ES-I3 (cell line): ENCODE results near the gene CHRM2.

Source experiments
- H3K36me3 ChIP-seq: 2 replicates; pipeline ENCODE4 v1.6.1; 2013; ENCODE audit warnings: mild to moderate bottlenecking, low read length, control low read depth, moderate library complexity; ENCODE audit not compliant: insufficient read depth
- H3K4me1 ChIP-seq: 2 replicates; pipeline ENCODE4 v1.6.1; 2013; ENCODE audit warnings: mild to moderate bottlenecking, control low read depth, low read length; ENCODE audit not compliant: insufficient read depth
- H3K9ac ChIP-seq: 2 replicates; pipeline ENCODE4 v1.6.1; 2013; ENCODE audit warnings: low read depth, mild to moderate bottlenecking, low read length, moderate library complexity
- H3K9me3 ChIP-seq: 2 replicates; pipeline ENCODE4 v1.6.1; 2013; ENCODE audit warnings: mild to moderate bottlenecking, low read length, moderate library complexity; ENCODE audit not compliant: control insufficient read depth, insufficient read depth

CHRM2 gene

DNA sequence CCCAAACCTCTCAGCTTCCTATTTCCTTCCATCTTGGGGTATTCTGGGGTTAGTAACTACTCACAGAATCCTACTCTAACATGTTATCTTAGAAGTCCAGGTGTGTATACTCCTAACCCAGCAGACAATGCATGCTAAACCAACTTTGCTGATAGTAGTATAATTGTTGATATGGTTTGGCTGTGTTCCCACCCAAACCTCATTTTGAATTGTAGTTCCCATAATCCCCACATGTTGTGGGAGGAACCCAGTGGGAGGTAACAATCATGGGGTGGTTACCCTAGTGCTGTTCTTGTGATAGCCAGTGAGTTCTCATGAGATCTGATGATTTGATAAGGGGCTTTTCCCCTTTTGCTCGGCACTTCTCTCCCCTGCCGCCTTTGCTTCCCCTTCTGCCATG is 135.1 kb downstream of the CHRM2 start:
- Histone ChIP-seq H3K4me1 (no peaks in the 10 kb centered on the region; the same call in 1 of the 2 replicates), H3K9ac (no peak overlapping the region), H3K36me3 (no peaks in the 10 kb centered on the region), H3K9me3 (no peaks in the 10 kb centered on the region)

DNA sequence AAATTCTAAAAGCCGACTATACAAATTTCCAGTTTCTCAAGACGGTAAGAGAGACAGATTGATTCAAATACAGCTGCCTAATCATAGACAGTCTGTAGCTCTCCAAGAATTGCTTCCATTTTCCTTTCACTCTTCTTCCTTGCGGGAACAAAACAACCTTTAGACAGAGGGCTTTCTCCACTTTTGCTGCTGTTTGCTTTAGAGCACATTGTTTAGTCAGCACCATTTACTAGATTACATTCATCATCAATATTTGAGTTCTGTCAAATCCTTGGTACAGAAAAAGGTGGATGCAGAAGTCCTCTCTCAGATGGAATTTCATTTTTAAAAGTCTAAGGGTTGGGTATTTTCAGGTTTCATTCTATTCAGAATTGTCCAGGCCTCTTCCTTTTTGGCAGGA is 137.4 kb downstream of the CHRM2 start:
- H3K9me3 ChIP-seq = no peaks in the 10 kb centered on the region
- no peaks in the 10 kb centered on the region; the same call in 1 of the 2 replicates for H3K4me1 ChIP-seq
- no peak overlapping the region for H3K9ac ChIP-seq
- no peaks in the 10 kb centered on the region for H3K36me3 ChIP-seq

DNA sequence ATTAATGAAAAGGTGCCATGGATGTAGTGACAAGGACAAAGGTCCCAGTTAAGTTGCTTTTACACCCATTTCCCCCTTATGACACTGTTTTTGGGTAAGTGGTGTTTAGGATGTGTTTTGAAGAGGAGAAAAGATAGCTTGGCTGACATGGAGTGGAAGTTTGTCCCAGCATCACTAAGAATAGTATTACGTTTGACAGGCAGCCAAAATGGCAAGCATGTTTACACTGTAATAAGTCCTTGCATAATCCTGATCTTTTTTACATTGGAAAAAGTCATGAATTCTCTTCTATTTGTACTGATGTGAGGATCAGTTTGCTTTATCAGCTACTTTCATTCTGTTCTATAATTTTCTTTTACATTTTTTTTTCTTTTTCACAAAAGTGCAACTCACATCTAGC is 137.8 kb downstream of the CHRM2 start:
- Histone ChIP-seq H3K9me3 (no peaks in the 10 kb centered on the region), H3K4me1 (no peaks in the 10 kb centered on the region; the same call in 1 of the 2 replicates), H3K36me3 (no peaks in the 10 kb centered on the region), H3K9ac (no peak overlapping the region)

DNA sequence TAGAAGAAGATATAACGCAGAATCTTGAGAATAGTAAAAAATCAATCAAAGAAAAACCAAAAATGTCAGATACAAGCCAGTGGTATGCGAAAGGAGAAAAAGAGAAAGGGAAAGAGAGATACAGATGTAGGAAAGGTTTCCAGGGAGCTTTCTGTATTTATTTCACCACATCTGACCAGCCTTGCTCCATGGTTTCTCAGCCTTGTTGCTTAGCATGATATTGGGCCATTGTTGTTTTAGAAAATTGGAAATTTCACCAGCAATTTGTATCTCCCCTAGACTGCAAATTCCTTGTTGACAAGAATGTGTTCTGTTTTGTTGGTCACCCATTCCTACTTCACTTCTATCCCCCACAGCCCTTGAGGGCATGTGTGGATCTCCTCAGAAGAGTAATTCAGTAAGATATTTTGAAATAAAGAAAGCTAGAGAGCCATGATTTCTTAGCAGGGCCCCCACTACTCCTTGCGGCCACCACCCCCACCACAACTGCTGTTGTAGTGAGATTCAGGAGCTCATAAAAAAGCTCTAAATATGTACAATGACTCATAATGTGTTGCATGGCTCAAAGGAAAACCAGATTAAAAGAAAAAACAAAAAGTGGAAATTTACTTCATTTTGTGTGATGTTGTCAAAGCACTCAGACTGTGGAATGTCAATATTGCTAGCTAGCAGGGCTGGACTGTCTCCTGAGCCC is 138.7 kb downstream of the CHRM2 start:
- H3K36me3 ChIP-seq = no peaks in the 10 kb centered on the region
- no peak overlapping the region for H3K9ac ChIP-seq
- H3K9me3 ChIP-seq = no peaks in the 10 kb centered on the region
- H3K4me1 ChIP-seq = no peaks in the 10 kb centered on the region

DNA sequence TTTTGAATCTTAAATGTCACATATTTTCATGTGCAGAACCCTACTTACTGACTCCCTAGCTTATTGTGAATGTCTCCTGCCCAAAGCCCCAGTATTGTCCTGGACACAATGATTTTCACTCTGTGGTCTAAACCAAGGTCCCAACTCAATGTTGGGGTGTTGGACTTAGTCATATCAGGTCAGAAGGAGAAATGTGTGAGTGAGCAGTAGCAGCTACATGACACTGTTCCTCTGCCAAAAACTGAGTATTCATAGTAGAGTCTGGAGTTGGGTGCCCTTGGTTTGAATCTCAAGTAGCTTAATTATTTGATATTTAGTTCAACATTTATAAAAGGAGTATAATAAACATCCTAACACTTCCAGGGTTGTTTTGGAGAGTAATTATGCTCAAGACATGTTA is 141.0 kb downstream of the CHRM2 start:
- H3K36me3 ChIP-seq = no peaks in the 10 kb centered on the region
- no peaks in the 10 kb centered on the region for H3K9me3 ChIP-seq
- H3K4me1 ChIP-seq = no peaks in the 10 kb centered on the region
- H3K9ac ChIP-seq = no peak overlapping the region

DNA sequence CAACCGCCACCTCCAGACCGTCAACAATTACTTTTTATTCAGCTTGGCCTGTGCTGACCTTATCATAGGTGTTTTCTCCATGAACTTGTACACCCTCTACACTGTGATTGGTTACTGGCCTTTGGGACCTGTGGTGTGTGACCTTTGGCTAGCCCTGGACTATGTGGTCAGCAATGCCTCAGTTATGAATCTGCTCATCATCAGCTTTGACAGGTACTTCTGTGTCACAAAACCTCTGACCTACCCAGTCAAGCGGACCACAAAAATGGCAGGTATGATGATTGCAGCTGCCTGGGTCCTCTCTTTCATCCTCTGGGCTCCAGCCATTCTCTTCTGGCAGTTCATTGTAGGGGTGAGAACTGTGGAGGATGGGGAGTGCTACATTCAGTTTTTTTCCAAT is 146.6 kb downstream of the CHRM2 start:
- H3K9me3 ChIP-seq = no peaks in the 10 kb centered on the region
- no peaks in the 10 kb centered on the region; the same call in 1 of the 2 replicates for H3K4me1 ChIP-seq
- H3K9ac ChIP-seq = no peak overlapping the region
- H3K36me3 ChIP-seq = no peaks in the 10 kb centered on the region

DNA sequence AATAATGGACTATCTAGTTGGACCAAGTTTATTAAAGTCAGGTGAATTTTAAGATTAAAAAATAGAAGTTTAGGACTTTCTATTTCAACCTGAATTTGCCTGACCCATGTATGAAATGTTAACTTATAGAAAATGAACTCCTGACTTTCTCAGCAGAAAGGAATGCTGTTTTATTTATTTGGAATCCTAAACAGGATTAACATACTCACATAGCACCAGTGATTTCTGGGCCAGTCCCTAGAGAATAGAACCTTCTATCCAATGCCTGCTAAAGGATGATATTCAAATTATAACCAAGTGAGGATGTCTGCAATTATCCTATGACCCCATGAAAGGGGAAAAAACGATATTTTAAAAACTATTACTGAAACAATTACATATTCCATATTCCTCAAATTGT is 148.8 kb downstream of the CHRM2 start:
- Histone ChIP-seq H3K9ac (no peak overlapping the region), H3K36me3 (no peaks in the 10 kb centered on the region), H3K9me3 (no peaks in the 10 kb centered on the region), H3K4me1 (no peaks in the 10 kb centered on the region; the same call in 1 of the 2 replicates)

DNA sequence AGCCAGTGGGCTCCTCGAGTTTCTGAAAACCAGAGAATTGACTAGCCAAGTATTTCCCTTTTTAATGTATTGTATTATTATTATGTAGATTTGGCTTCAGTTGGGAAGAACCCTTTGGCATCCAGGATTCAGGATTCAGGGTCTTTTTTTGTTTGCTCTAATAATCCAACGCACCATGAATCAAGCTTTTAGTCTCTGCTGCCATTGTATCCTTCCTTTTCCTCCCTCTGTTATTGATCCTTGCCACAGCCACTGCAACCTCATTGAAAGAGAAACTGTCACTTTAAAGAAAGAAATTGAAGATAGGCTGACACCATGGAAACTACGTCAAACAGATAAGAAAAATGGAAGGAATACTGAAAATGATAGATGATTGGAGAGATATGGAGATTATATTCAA is 150.0 kb downstream of the CHRM2 start:
- H3K4me1 ChIP-seq = no peaks in the 10 kb centered on the region; the same call in 1 of the 2 replicates
- no peaks in the 10 kb centered on the region for H3K36me3 ChIP-seq
- no peak overlapping the region for H3K9ac ChIP-seq
- no peaks in the 10 kb centered on the region for H3K9me3 ChIP-seq

DNA sequence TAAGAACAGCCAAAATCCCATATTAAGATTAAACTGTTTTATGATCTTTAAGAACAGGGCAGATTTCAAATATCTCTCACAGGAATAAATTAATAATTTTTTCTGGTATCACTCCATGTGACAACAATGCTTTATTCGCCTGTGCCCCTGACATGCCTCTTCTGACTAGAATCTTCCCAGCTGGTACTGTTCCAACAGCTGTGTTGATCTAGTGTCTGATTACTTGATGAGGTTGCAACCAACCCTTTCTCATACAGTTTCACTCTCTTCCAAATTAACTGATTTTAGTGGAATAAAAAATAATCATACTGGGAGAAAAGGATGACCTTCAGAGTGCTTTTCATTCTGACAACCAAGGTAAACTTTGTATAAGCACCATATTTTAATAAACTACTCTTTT is 151.9 kb downstream of the CHRM2 start:
- no peaks in the 10 kb centered on the region for H3K36me3 ChIP-seq
- no peak overlapping the region for H3K9ac ChIP-seq
- no peaks in the 10 kb centered on the region for H3K9me3 ChIP-seq
- no peaks in the 10 kb centered on the region; the same call in 1 of the 2 replicates for H3K4me1 ChIP-seq

DNA sequence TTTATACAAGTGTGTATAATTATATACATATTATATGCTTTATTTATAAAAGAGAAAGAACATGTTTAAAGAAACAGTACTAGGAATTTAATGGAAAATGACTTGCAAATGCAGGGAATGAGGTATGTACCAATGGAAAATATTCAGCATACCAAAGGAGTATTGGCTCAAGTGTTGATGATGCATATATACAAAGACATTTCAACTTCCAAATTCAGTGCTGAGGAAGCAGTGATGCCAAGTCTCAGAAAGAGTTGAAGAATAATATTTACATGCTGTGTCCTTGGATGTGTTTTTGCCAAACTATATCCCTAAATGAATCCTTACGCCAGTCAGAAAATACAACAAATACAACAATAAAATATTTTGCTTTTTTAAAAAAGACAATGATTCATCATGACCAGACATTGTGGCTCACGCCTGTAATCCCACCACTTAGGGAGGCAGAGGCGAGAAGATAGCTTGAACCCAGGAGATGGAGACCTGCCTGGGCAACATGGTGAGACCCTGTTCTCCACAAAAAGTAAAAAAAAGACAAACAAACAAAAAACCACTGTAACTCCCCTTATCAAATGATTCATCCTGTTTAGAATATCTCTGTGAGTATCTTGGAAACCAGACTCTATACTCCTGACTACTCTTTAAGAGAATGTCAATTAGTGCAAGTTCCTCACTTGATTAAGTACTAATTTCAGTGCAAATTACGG is 157.2 kb downstream of the CHRM2 start:
- Histone ChIP-seq H3K9ac (no peak overlapping the region), H3K36me3 (no peaks in the 10 kb centered on the region), H3K9me3 (no peaks in the 10 kb centered on the region)

DNA sequence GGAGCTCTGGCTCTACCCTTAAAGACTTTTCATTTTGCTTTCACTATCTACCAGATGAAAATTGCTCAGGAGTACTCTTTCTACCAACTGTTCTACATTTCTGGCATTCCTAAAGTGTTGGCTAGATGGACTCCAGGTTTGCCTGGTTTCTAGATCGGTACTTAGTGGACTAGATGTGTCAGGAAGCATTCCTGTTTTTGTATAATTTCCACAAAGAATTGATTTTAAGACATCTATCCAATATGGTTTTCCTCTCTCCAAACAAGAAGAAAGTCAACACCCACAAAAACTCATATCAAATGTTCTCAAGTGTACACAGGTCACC is 157.7 kb downstream of the CHRM2 start:
- no peaks in the 10 kb centered on the region for H3K36me3 ChIP-seq
- H3K9me3 ChIP-seq = no peaks in the 10 kb centered on the region
- H3K4me1 ChIP-seq = no peaks in the 10 kb centered on the region
- no peak overlapping the region for H3K9ac ChIP-seq

More for the DNA sequence above, 157.2 kb downstream of the CHRM2 start:
- no peaks in the 10 kb centered on the region for H3K4me1 ChIP-seq

DNA sequence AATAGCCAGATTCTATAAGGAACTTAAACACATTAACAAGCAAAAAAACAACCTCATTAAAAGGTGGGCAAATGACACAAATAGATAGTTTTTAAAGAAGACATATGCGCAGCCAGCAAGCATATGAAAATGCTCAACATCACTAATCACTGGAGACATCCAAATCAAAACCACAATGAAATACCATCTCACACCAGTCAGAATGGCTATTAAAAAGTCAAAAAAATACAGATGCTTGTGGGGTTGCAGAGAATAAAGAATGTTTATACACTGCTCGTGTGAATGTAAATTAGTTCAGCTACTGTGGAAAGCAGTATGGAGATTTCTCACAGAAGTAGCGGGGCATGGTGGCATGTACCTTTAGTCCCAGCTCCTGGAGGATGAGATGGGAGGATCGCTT is 164.0 kb downstream of the CHRM2 start:
- H3K9ac ChIP-seq = no peak overlapping the region
- 0 out of 2 replicates have a peak, but pooled peaks cover 1% of the 10 kb centered on the region for H3K4me1 ChIP-seq
- H3K36me3 ChIP-seq = no peaks in the 10 kb centered on the region
- no peaks in the 10 kb centered on the region for H3K9me3 ChIP-seq

DNA sequence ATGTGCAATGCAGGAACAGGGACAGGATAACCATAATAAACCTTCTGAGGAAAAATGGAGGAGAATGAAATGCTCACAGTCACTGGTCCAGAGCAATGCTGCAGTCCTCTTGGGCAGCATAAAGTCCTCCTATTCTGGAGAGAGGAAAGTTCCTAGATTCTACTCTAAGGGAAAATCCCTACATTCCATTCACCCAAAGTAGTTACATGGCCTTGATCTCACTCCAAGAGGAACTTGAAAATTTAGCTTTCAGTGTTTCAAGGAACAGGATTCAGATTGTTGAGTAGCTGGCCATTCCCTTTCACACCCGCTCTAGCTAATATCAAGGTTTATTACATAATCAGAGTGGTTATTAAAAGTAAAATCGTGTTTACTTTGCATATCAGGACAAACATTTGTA is 168.3 kb downstream of the CHRM2 start:
- Histone ChIP-seq H3K4me1 (0 out of 2 replicates have a peak, but pooled peaks cover 5% of the 10 kb centered on the region), H3K36me3 (no peaks in the 10 kb centered on the region), H3K9me3 (no peaks in the 10 kb centered on the region), H3K9ac (no peak overlapping the region)

DNA sequence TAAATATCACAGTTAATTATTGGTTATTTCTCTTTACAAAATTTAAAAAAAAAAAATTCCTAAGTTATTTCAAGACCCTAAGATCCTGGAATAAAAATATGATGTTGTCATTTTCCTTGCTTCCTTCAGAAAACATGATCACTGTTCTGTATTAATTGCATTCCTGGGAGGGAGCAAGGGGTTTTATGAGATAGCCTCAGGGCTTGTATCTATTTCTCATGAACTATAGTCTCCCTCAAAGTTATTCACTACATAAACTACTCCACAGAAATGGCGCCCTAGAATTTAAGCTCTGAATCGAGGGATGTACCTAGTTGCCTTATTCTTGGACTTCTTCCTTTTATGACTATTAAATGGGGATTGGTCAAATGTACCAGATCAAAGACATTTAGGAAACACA is 170.3 kb downstream of the CHRM2 start:
- Histone ChIP-seq H3K9ac (no peak overlapping the region), H3K4me1 (0 out of 2 replicates have a peak, but pooled peaks cover 5% of the 10 kb centered on the region), H3K36me3 (no peaks in the 10 kb centered on the region), H3K9me3 (no peaks in the 10 kb centered on the region)

DNA sequence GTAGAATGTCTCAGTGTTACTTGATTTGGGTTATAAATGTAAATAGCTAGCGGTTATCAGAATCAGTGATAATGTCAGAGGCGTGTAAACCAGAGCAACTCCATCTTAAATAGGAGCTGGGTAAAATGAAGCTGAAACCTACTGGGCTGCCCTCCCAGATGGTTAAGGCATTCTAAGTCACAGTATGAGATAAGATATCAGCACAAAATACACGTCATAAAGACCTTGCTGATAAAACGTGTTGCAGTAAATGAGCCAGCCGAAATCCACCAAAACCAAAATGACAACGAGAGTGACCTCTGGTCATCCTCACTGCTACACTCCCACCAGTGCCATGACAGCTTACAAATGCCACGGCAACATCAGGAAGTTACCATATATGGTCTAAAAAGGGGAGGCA is 172.3 kb downstream of the CHRM2 start:
- no peak overlapping the region for H3K9ac ChIP-seq
- no peaks in the 10 kb centered on the region for H3K36me3 ChIP-seq
- no peaks in the 10 kb centered on the region for H3K9me3 ChIP-seq
- 0 out of 2 replicates have a peak, but pooled peaks cover 5% of the 10 kb centered on the region for H3K4me1 ChIP-seq
